GM06990 (cell line): ENCODE data around the gene HS3ST3A1.

Source experiments
- DNase-seq: peaks from one replicate; pipeline ENCODE4 v3.0.0-alpha.2; 2011; ENCODE audit not compliant: insufficient read length; ENCODE audit errors: extremely low read depth
- H3K27me3 ChIP-seq: replicated peaks from 2 replicates; pipeline ENCODE4 v1.6.0; 2011; ENCODE audit warnings: low read length; ENCODE audit not compliant: control insufficient read depth, insufficient read depth
- H3K36me3 ChIP-seq: 2 replicates; pipeline ENCODE4 v1.5.1; 2011; ENCODE audit warnings: low read length; ENCODE audit not compliant: control insufficient read depth, insufficient read depth
- H3K4me3 ChIP-seq: replicated peaks from 2 replicates; pipeline ENCODE4 v1.5.1; 2011; ENCODE audit warnings: low read depth, mild to moderate bottlenecking, control low read depth, low read length
- CTCF ChIP-seq: IDR thresholded peaks from 2 replicates; pipeline ENCODE4 v1.5.1; 2011; ENCODE audit warnings: low read length, control low read depth, mild to moderate bottlenecking, inconsistent platforms; ENCODE audit not compliant: insufficient read depth, poor library complexity, severe bottlenecking

HS3ST3A1 gene

GRCh38 chr17:13457783-13458182, 143.9 kb downstream of the HS3ST3A1 start:
- Histone ChIP-seq H3K4me3 (no peak overlapping the region), H3K36me3 (no peaks in the 10 kb centered on the region), H3K27me3 (no peaks in the 10 kb centered on the region)
- no peak for TF ChIP-seq CTCF
- no peak for DNase-seq
